ENCODE measurements around the gene TC2N. TPM values are rescaled to one million over a fixed set of nuclear protein-coding genes. Genes with fewer than 3 reads are reported as not detected.
"Not testable (repeated sequence)": the region's sequence is repeated elsewhere in the genome, so short reads cannot be mapped to it uniquely, and the experiment has no call there.

TC2N gene
- total RNA-seq, 2 experiments from 2014 or later = 119 to 120 TPM

GRCh38 chr14:91831337-91831736 is 36.0 kb downstream of the TC2N start:
- H3K36me3 Mint-ChIP-seq (ENCODE audit: low read depth) = peaks cover 44% of the 10 kb centered on the region
- CTCF ChIA-PET = interaction anchor here (1.2 kb wide), 1 partner anchor 116 kb away, joined by 4 read pairs; no protein-coding TSS in a partner anchor
- peaks cover 34% of the 10 kb centered on the region for H3K4me1 Mint-ChIP-seq (ENCODE audit: low read depth)
- ATAC-seq = no peak
- peaks cover 16% of the 10 kb centered on the region for H3K27me3 Mint-ChIP-seq (ENCODE audit: low read depth)
- no peak overlapping the region for H3K4me3 Mint-ChIP-seq
- H3K27ac Mint-ChIP-seq = no peak overlapping the region
- POLR2A ChIA-PET = no interaction called here
- DNase-seq = no peak
- H3K9me3 Mint-ChIP-seq (ENCODE audit: insufficient read depth) = no peaks in the 10 kb centered on the region

- ChIA-PET CTCF (interaction anchor here (1.2 kb wide), 1 partner anchor 115 kb away, joined by 4 read pairs; no protein-coding TSS in a partner anchor), POLR2A (no interaction called here)
- H3K4me1 Mint-ChIP-seq (ENCODE audit: low read depth) = peaks cover 34% of the 10 kb centered on the region
- H3K27me3 Mint-ChIP-seq (ENCODE audit: low read depth) = peaks cover 16% of the 10 kb centered on the region
- DNase-seq (no peak), ATAC-seq (no peak)
- H3K4me3 Mint-ChIP-seq = no peak overlapping the region
- no peak overlapping the region for H3K27ac Mint-ChIP-seq
- peaks cover 44% of the 10 kb centered on the region for H3K36me3 Mint-ChIP-seq (ENCODE audit: low read depth)
- no peaks in the 10 kb centered on the region for H3K9me3 Mint-ChIP-seq (ENCODE audit: insufficient read depth)
These were observed 36.6 kb downstream of the TC2N start for GRCh38 chr14:91830777-91831176.

- POLR2A ChIA-PET = no interaction called here
- Mint-ChIP-seq H3K4me3 (no peak overlapping the region), H3K27ac (no peak overlapping the region), H3K27me3 (ENCODE audit: low read depth) (peaks cover 6% of the 10 kb centered on the region), H3K36me3 (ENCODE audit: low read depth) (peaks cover 47% of the 10 kb centered on the region), H3K9me3 (ENCODE audit: insufficient read depth) (no peaks in the 10 kb centered on the region), H3K4me1 (ENCODE audit: low read depth) (peaks cover 24% of the 10 kb centered on the region)
- DNase-seq (no peak), ATAC-seq (no peak)
- CTCF ChIA-PET = interaction anchor here (1.0 to 1.4 kb wide), 2 partner anchors 17 to 70 kb away, joined by 3 read pairs; no protein-coding TSS in a partner anchor
These were observed 37.8 kb downstream of the TC2N start for GRCh38 chr14:91829511-91829910.

- H3K27ac Mint-ChIP-seq = no peak overlapping the region
- H3K4me3 Mint-ChIP-seq = no peak overlapping the region
- DNase-seq (no peak), ATAC-seq (no peak)
- CTCF ChIA-PET = interaction anchor here (1.2 kb wide), 1 partner anchor 112 kb away, joined by 3 read pairs; no protein-coding TSS in a partner anchor
- H3K27me3 Mint-ChIP-seq (ENCODE audit: low read depth) = peaks cover 1% of the 10 kb centered on the region
- POLR2A ChIA-PET = no interaction called here
- H3K4me1 Mint-ChIP-seq (ENCODE audit: low read depth) = peaks cover 18% of the 10 kb centered on the region
- H3K36me3 Mint-ChIP-seq (ENCODE audit: low read depth) = peaks cover 45% of the 10 kb centered on the region
- H3K9me3 Mint-ChIP-seq (ENCODE audit: insufficient read depth) = no peaks in the 10 kb centered on the region
These were observed 39.6 kb downstream of the TC2N start for GRCh38 chr14:91827746-91828145.

- Mint-ChIP-seq H3K4me1 (ENCODE audit: low read depth) (peaks cover 7% of the 10 kb centered on the region), H3K27me3 (ENCODE audit: low read depth) (no peaks in the 10 kb centered on the region), H3K9me3 (ENCODE audit: insufficient read depth) (peaks cover 50% of the 10 kb centered on the region), H3K27ac (no peak overlapping the region), H3K4me3 (no peak overlapping the region), H3K36me3 (ENCODE audit: low read depth) (peaks cover 66% of the 10 kb centered on the region)
- ChIA-PET CTCF (no interaction called here), POLR2A (no interaction called here)
- ATAC-seq = no peak
- DNase-seq = no peak
These were observed 49.6 kb downstream of the TC2N start for GRCh38 chr14:91817566-91818325.

- POLR2A ChIA-PET = no interaction called here
- ATAC-seq = no peak
These were observed 53.0 kb downstream of the TC2N start for GRCh38 chr14:91814317-91814716.

GRCh38 chr14:91810699-91811098 is 56.6 kb downstream of the TC2N start:
- Mint-ChIP-seq H3K27me3 (ENCODE audit: low read depth) (no peaks in the 10 kb centered on the region), H3K27ac (no peak overlapping the region), H3K9me3 (ENCODE audit: insufficient read depth) (peaks cover 43% of the 10 kb centered on the region), H3K4me1 (ENCODE audit: low read depth) (no peaks in the 10 kb centered on the region), H3K36me3 (ENCODE audit: low read depth) (peaks cover 79% of the 10 kb centered on the region), H3K4me3 (no peak overlapping the region)
- ChIA-PET CTCF (interaction anchor here (1.0 kb wide), 1 partner anchor 37 kb away, joined by 3 read pairs; no protein-coding TSS in a partner anchor), POLR2A (no interaction called here)
- ATAC-seq = no peak
- DNase-seq = no peak

More at GRCh38 chr14:91814317-91814716, 53.0 kb downstream of the TC2N start:
- Mint-ChIP-seq H3K4me3 (no peak overlapping the region), H3K27me3 (ENCODE audit: low read depth) (no peaks in the 10 kb centered on the region), H3K27ac (no peak overlapping the region), H3K9me3 (ENCODE audit: insufficient read depth) (peaks cover 48% of the 10 kb centered on the region), H3K36me3 (ENCODE audit: low read depth) (peaks cover 75% of the 10 kb centered on the region), H3K4me1 (ENCODE audit: low read depth) (peaks cover 7% of the 10 kb centered on the region)
- CTCF ChIA-PET = no interaction called here
- DNase-seq = no peak

- DNase-seq (no peak), ATAC-seq (no peak)
- H3K4me3 Mint-ChIP-seq = no peak overlapping the region
- H3K27ac Mint-ChIP-seq = no peak overlapping the region
- H3K27me3 Mint-ChIP-seq (ENCODE audit: low read depth) = no peaks in the 10 kb centered on the region
- H3K36me3 Mint-ChIP-seq (ENCODE audit: low read depth) = peaks cover 70% of the 10 kb centered on the region
- ChIA-PET CTCF (no interaction called here), POLR2A (no interaction called here)
- H3K4me1 Mint-ChIP-seq (ENCODE audit: low read depth) = no peaks in the 10 kb centered on the region
- H3K9me3 Mint-ChIP-seq (ENCODE audit: insufficient read depth) = peaks cover 48% of the 10 kb centered on the region
These were observed 60.6 kb downstream of the TC2N start for GRCh38 chr14:91806716-91807115.

- POLR2A ChIA-PET; H3K4me1 Mint-ChIP-seq (ENCODE audit: low read depth); CTCF ChIA-PET; H3K27ac Mint-ChIP-seq; H3K4me3 Mint-ChIP-seq; H3K27me3 Mint-ChIP-seq (ENCODE audit: low read depth); DNase-seq; ATAC-seq: not testable (repeated sequence)
- H3K9me3 Mint-ChIP-seq (ENCODE audit: insufficient read depth) = peaks cover 45% of the 10 kb centered on the region
- peaks cover 71% of the 10 kb centered on the region for H3K36me3 Mint-ChIP-seq (ENCODE audit: low read depth)
These were observed 61.2 kb downstream of the TC2N start for GRCh38 chr14:91806094-91806493.

GRCh38 chr14:91805659-91806058 is 61.7 kb downstream of the TC2N start:
- Mint-ChIP-seq H3K4me3 (no peak overlapping the region), H3K27ac (no peak overlapping the region), H3K36me3 (ENCODE audit: low read depth) (peaks cover 66% of the 10 kb centered on the region), H3K4me1 (ENCODE audit: low read depth) (no peaks in the 10 kb centered on the region), H3K27me3 (ENCODE audit: low read depth) (no peaks in the 10 kb centered on the region), H3K9me3 (ENCODE audit: insufficient read depth) (peaks cover 40% of the 10 kb centered on the region)
- DNase-seq (no peak), ATAC-seq (no peak)
- ChIA-PET CTCF (no interaction called here), POLR2A (no interaction called here)

- POLR2A ChIA-PET = no interaction called here
- H3K9me3 Mint-ChIP-seq (ENCODE audit: insufficient read depth) = peaks cover 13% of the 10 kb centered on the region
- H3K36me3 Mint-ChIP-seq (ENCODE audit: low read depth) = peaks cover 38% of the 10 kb centered on the region
- H3K4me3 Mint-ChIP-seq = no peak overlapping the region
- CTCF ChIA-PET = interaction anchor here (0.8 to 1.4 kb wide), 2 partner anchors 86 to 110 kb away, joined by 3 to 6 read pairs; no protein-coding TSS in a partner anchor
- H3K4me1 Mint-ChIP-seq (ENCODE audit: low read depth) = peaks cover 12% of the 10 kb centered on the region
- H3K27me3 Mint-ChIP-seq (ENCODE audit: low read depth) = no peaks in the 10 kb centered on the region
- H3K27ac Mint-ChIP-seq = no peak overlapping the region
- DNase-seq (no peak), ATAC-seq (no peak)
These were observed 66.0 kb downstream of the TC2N start for GRCh38 chr14:91801358-91801757.

GRCh38 chr14:91796617-91797347 is 70.6 kb downstream of the TC2N start:
- no peak for ATAC-seq
- Mint-ChIP-seq H3K27me3 (ENCODE audit: low read depth) (no peaks in the 10 kb centered on the region), H3K4me3 (no peak overlapping the region), H3K9me3 (ENCODE audit: insufficient read depth) (no peaks in the 10 kb centered on the region), H3K27ac (no peak overlapping the region), H3K4me1 (ENCODE audit: low read depth) (peaks cover 19% of the 10 kb centered on the region), H3K36me3 (ENCODE audit: low read depth) (peaks cover 53% of the 10 kb centered on the region)
- no peak for DNase-seq
- ChIA-PET CTCF (interaction anchor here (1.0 kb wide), 1 partner anchor 8 kb away, joined by 3 read pairs; no protein-coding TSS in a partner anchor), POLR2A (no interaction called here)
